Ascending aorta (tissue), 2 donors: Measurements from ENCODE around the gene ZNRF3. TPM values are rescaled to one million over a fixed set of nuclear protein-coding genes. Genes with fewer than 3 reads are reported as not detected.
"Not testable (repeated sequence)": the region's sequence is repeated elsewhere in the genome, so short reads cannot be mapped to it uniquely, and the experiment has no call there.

Experiments
- DNase-seq, 2 donors: peaks; one replicate each; pipeline ENCODE4 v3.0.0-alpha.2; 2019; ENCODE audit warnings: low spot score in 2 of 2
- H3K27ac ChIP-seq, 2 donors: fragments of 200-600 bp; sonication (generic); one replicate each; pipeline ENCODE4 v1.5.1; 2016 to 2017; ENCODE audit warnings: mild to moderate bottlenecking in 1 of 2
- H3K27me3 ChIP-seq: fragments of 200-600 bp; sonication (generic); one replicate; pipeline ENCODE4 v1.5.1; 2017
- H3K36me3 ChIP-seq, 2 donors: fragments of 200-600 bp; sonication (generic); one replicate each; pipeline ENCODE4 v1.5.1; 2016
- H3K4me1 ChIP-seq, 2 donors: fragments of 200-600 bp; sonication (generic); one replicate each; pipeline ENCODE4 v1.5.1; 2016 to 2017; ENCODE audit warnings: mild to moderate bottlenecking in 1 of 2
- H3K4me3 ChIP-seq, 2 donors: fragments of 200-600 bp; sonication (generic); one replicate each; pipeline ENCODE4 v1.5.1; 2016 to 2017; ENCODE audit warnings: mild to moderate bottlenecking in 1 of 2
- H3K9me3 ChIP-seq, 2 donors: fragments of 200-600 bp; sonication (generic); one replicate each; pipeline ENCODE4 v1.5.1; 2016
- CTCF ChIP-seq, 3 experiments: fragments of 200-600 bp in 2 of 3; fragments of 450-650 bp in 1 of 3; sonication (generic) in 2 of 3; IDR thresholded peaks; one replicate each; pipeline ENCODE4 v1.5.1; 2016 to 2019; ENCODE audit warnings: antibody characterized with exemption in 3 of 3, mild to moderate bottlenecking in 1 of 3, moderate library complexity in 1 of 3
- intact Hi-C: fragments of 100-400 bp; cut with DNase I; formaldehyde crosslinking; loops from one replicate; pipeline ENCODE4 v1.15.1; 2023
- total RNA-seq: library from RNA; depleted of rRNA; stranded (reverse); fragments of >200 nt; gene quantifications from one replicate; pipeline ENCODE4 v1.1.0, GENCODE V29; 2016

Gene ZNRF3
- total RNA-seq, 1 donor from 2014 or later: 49.1 TPM

GRCh38 chr22:28843633-28844032 lies 39.7 kb upstream of the ZNRF3 start:
- no peak for DNase-seq
- no peak overlapping the region for H3K27ac ChIP-seq
- intact Hi-C loops: no loop called here
- peaks cover 5 to 10% of the 10 kb centered on the region in 2 donors for H3K9me3 ChIP-seq
- no peak for TF ChIP-seq CTCF (IDR thresholded peaks at IDR 0.05)
- H3K4me3 ChIP-seq: no peak overlapping the region
- H3K4me1 ChIP-seq: no peaks in the 10 kb centered on the region
- no peaks in the 10 kb centered on the region for H3K36me3 ChIP-seq
- no peaks in the 10 kb centered on the region for H3K27me3 ChIP-seq

- H3K4me3 ChIP-seq, intact Hi-C loops: not testable (repeated sequence)
These were observed 39.1 kb upstream of the ZNRF3 start for GRCh38 chr22:28844277-28844676.

GRCh38 chr22:28846994-28847393 lies 36.4 kb upstream of the ZNRF3 start:
- H3K4me3 ChIP-seq: no peak overlapping the region
- peaks cover 5 to 10% of the 10 kb centered on the region in 2 donors for H3K9me3 ChIP-seq
- no peak for TF ChIP-seq CTCF (IDR thresholded peaks at IDR 0.05)
- DNase-seq: no peak
- no peaks in the 10 kb centered on the region for H3K36me3 ChIP-seq
- H3K27me3 ChIP-seq: no peaks in the 10 kb centered on the region
- H3K27ac ChIP-seq: no peak overlapping the region
- no peaks in the 10 kb centered on the region for H3K4me1 ChIP-seq
- intact Hi-C loops: no loop called here

More at GRCh38 chr22:28844277-28844676, 39.1 kb upstream of the ZNRF3 start:
- not testable (repeated sequence) for H3K27ac ChIP-seq, DNase-seq, H3K36me3 ChIP-seq, H3K27me3 ChIP-seq, H3K4me1 ChIP-seq
- peaks cover 5 to 10% of the 10 kb centered on the region in 2 donors for H3K9me3 ChIP-seq

- TF ChIP-seq CTCF (IDR thresholded peaks at IDR 0.05): peak; percentile 89 to 94 (median 92)
- Histone ChIP-seq H3K4me1 (no peaks in the 10 kb centered on the region), H3K9me3 (no peaks in the 10 kb centered on the region), H3K27me3 (no peaks in the 10 kb centered on the region), H3K36me3 (no peaks in the 10 kb centered on the region), H3K27ac (no peak overlapping the region), H3K4me3 (no peak overlapping the region)
- DNase-seq: peak in 1 of 2 donors; percentile 73
- intact Hi-C loops: loop anchor here (1.0 to 5.0 kb wide), 4 partner anchors 82 to 297 kb away; no protein-coding TSS in a partner anchor
These were observed 27.8 kb upstream of the ZNRF3 start for GRCh38 chr22:28855355-28856094.

- intact Hi-C loops: loop anchor here (5.0 kb wide), 2 partner anchors 81 to 96 kb away; no protein-coding TSS in a partner anchor
- no peak for DNase-seq
- Histone ChIP-seq H3K4me3 (no peak overlapping the region), H3K27me3 (no peaks in the 10 kb centered on the region), H3K27ac (no peak overlapping the region), H3K36me3 (no peaks in the 10 kb centered on the region), H3K4me1 (no peaks in the 10 kb centered on the region), H3K9me3 (no peaks in the 10 kb centered on the region)
- TF ChIP-seq CTCF (IDR thresholded peaks at IDR 0.05): no peak
These were observed 27.3 kb upstream of the ZNRF3 start for GRCh38 chr22:28856095-28856455.

GRCh38 chr22:28857288-28857687 lies 26.1 kb upstream of the ZNRF3 start:
- Histone ChIP-seq H3K4me3 (no peak overlapping the region), H3K27me3 (no peaks in the 10 kb centered on the region), H3K9me3 (no peaks in the 10 kb centered on the region), H3K4me1 (no peaks in the 10 kb centered on the region), H3K27ac (no peak overlapping the region), H3K36me3 (no peaks in the 10 kb centered on the region)
- TF ChIP-seq CTCF (IDR thresholded peaks at IDR 0.05): no peak
- DNase-seq: no peak
- intact Hi-C loops: loop anchor here (5.0 kb wide), 2 partner anchors 80 to 95 kb away; no protein-coding TSS in a partner anchor
